Adrenal gland (tissue), 12 donors: ENCODE measurements around the gene CTNNBIP1. TPM values are rescaled to one million over a fixed set of nuclear protein-coding genes. Genes with fewer than 3 reads are reported as not detected.

Experiments used
- DNase-seq, 7 donors: peaks; one replicate each; pipeline ENCODE4 v3.0.0-alpha.2; 2019 to 2020
- H3K27ac ChIP-seq, 5 donors: fragments of 200-600 bp; sonication (generic) in 4 of 5; 1 replicate in 3 of 5; 2 replicates in 2 of 5; pipeline versions ENCODE4 v1.5.1 to v1.8.0; 2016 to 2020; ENCODE audit warnings: mild to moderate bottlenecking in 1 of 5
- H3K27me3 ChIP-seq: fragments of 200-600 bp; 2 replicates; pipeline ENCODE4 v1.8.0; 2021
- H3K36me3 ChIP-seq, 2 donors: fragments of 200-600 bp; replicated peaks in 1 of 2; 1 replicate in 1 of 2; 2 replicates in 1 of 2; pipeline versions ENCODE4 v1.5.1 to v1.8.0; 2018 to 2022
- H3K4me1 ChIP-seq, 2 donors: fragments of 200-600 bp; replicated peaks in 1 of 2; 1 replicate in 1 of 2; 2 replicates in 1 of 2; pipeline versions ENCODE4 v1.5.1 to v1.8.0; 2018 to 2021
- H3K4me3 ChIP-seq, 4 donors: fragments of 200-600 bp; sonication (generic) in 3 of 4; one replicate each; pipeline ENCODE4 v1.5.1; 2016 to 2018
- H3K9me3 ChIP-seq, 3 donors: fragments of 200-600 bp; sonication (generic) in 1 of 3; replicated peaks in 1 of 3; 1 replicate in 2 of 3; 2 replicates in 1 of 3; pipeline versions ENCODE4 v1.5.1 to v1.8.0; 2016 to 2021
- POLR2A ChIP-seq, 2 donors: fragments of 450-650 bp; IDR thresholded peaks; one replicate each; pipeline ENCODE4 v1.6.1; 2017; ENCODE audit warnings: antibody characterized with exemption in 2 of 2, mild to moderate bottlenecking in 2 of 2, moderate library complexity in 1 of 2
- WGBS, 4 donors: extraction: QIAGEN DNeasy Blood & Tissue Kit in 2 of 4; methylation state at CpG; one replicate each; pipeline versions ENCODE4 v1.1.5 to v1.1.7; 2013 to 2017; 5-methylcytosine and 5-hydroxymethylcytosine counted together
- intact Hi-C, 2 donors: fragments of 100-400 bp; cut with DNase I; formaldehyde crosslinking; loops; one replicate each; pipeline versions ENCODE4 v1.14.1 to v1.15.0; 2022 to 2023
- polyA plus RNA-seq, 3 donors: library from polyadenylated mRNA; stranded (reverse); fragments of 200-250 nt in 2 of 3; fragments of 350-450 nt in 1 of 3; fragmentation: Illumina TruSeq in 1 of 3; extraction: RNeasy Lipid Tissue Mini Kit (QIAGEN cat#74804) in 1 of 3; gene quantifications; one replicate each; pipeline ENCODE4 v1.2.3, GENCODE V29; 2013 to 2014
- total RNA-seq, 9 donors: library from RNA; depleted of rRNA in 4 of 9; stranded (reverse); fragments of >200 nt in 4 of 9; fragments of 120-200 nt in 1 of 9; fragmentation: NEBNext Ultra II Directional in 1 of 9; extraction: Animal tissue kit (Norgen Biotek cat#: 25700) in 1 of 9; gene quantifications; one replicate each; pipeline versions ENCODE4 v1.1.0 to v1.2.4, GENCODE V29; 2013 to 2023
- TF ChIP-seq, protein P1 (sequence below), 6 experiments: fragments of 450-650 bp in 4 of 6; fragments of 200-600 bp in 2 of 6; sonication (generic) in 1 of 6; IDR thresholded peaks; 1 replicate in 5 of 6; 2 replicates in 1 of 6; pipeline versions ENCODE4 v1.5.1 to v1.8.0; 2016 to 2021; ENCODE audit warnings: antibody characterized with exemption in 6 of 6, mild to moderate bottlenecking in 2 of 6, moderate library complexity in 1 of 6
- donor health status: healthy with polysubstance abuse.
- donor health status: Bipolar disorder and iron deficiency.
- donor health status: DM: yes; HTN: yes; CAD: no.
- donor health status: DM: no; HTN: no; CAD: no.
- donor health status: DM: no; HTN: no; CAD: no.
- donor health status: DM: yes; HTN: yes; CAD: no.

The CTNNBIP1 gene
- total and polyA plus RNA-seq, 12 donors = 6.8 to 26.9 (median 16.0) TPM

DNA sequence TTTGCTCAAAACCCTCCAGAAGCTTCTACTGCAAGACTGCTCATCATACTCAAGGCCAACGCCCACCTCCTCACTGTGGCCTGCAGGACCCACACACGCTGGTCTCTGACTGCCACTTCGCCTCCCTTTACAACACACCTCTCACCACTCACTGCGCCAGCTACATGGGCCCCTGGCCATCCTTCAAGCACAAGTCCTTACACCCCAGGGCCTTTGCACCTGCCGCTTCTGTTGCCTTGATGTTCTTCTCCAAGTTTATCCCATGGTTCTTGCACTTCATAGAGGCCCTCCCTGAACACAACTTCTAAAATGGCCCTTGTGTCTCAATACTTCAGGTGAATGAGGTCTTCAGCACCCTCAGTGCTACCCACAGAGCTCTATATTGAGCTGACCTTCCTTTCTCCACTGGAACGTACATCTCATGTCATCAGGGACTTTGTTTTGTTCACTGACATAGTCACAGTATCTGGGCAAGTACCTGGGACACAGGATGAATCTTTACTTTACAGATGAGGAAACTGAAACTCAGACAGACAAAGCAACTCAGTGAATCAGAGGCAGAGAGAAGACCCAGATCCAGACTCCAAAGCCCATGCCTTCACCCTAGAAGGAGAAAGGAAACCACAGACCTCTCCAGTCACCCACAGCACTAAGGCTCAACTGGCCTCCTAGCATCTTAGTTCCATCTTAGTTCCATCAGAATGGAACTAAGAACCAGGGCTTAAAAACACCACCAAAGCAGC, 51.6 kb downstream of the CTNNBIP1 start:
- H3K4me1 ChIP-seq = peaks cover 0 to 11% of the 10 kb centered on the region in 2 donors
- no peaks in the 10 kb centered on the region for H3K27me3 ChIP-seq
- WGBS, 4 donors = 95 to 98% (median 97%) methylated on average over 6 of the region's 6 CpGs
- no peak overlapping the region for H3K4me3 ChIP-seq
- no peaks in the 10 kb centered on the region for H3K36me3 ChIP-seq
- DNase-seq = no peak
- no peaks in the 10 kb centered on the region for H3K9me3 ChIP-seq
- intact Hi-C loops = no loop called here
- no peak overlapping the region for H3K27ac ChIP-seq
- TF ChIP-seq, protein P1, sequence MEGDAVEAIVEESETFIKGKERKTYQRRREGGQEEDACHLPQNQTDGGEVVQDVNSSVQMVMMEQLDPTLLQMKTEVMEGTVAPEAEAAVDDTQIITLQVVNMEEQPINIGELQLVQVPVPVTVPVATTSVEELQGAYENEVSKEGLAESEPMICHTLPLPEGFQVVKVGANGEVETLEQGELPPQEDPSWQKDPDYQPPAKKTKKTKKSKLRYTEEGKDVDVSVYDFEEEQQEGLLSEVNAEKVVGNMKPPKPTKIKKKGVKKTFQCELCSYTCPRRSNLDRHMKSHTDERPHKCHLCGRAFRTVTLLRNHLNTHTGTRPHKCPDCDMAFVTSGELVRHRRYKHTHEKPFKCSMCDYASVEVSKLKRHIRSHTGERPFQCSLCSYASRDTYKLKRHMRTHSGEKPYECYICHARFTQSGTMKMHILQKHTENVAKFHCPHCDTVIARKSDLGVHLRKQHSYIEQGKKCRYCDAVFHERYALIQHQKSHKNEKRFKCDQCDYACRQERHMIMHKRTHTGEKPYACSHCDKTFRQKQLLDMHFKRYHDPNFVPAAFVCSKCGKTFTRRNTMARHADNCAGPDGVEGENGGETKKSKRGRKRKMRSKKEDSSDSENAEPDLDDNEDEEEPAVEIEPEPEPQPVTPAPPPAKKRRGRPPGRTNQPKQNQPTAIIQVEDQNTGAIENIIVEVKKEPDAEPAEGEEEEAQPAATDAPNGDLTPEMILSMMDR (IDR thresholded peaks at IDR 0.05) = no peak
- TF ChIP-seq POLR2A (IDR thresholded peaks at IDR 0.05) = no peak

DNA sequence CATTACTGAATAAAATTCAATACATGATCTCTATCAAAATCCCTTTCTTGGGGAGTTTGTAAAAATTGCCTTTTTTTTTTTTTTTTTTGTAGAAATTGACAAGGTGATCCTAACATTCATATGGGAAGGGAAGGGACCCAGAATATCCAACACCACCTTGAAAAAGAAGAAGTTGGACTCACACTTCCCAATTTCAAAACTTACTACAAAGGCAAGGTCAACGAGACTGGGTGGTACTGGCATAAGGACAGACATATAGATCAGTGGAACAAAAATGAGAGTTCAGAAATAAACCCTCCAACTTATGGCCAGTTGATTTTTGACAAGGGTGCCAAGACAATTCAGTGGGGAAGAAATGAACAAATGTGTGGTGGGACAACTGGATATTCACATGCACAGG, 54.9 kb downstream of the CTNNBIP1 start:
- no peaks in the 10 kb centered on the region for H3K27me3 ChIP-seq
- H3K4me3 ChIP-seq = no peak overlapping the region
- TF ChIP-seq POLR2A (IDR thresholded peaks at IDR 0.05) = no peak
- TF ChIP-seq, protein P1 (IDR thresholded peaks at IDR 0.05) = no peak
- no peaks in the 10 kb centered on the region for H3K36me3 ChIP-seq
- H3K9me3 ChIP-seq = no peaks in the 10 kb centered on the region
- intact Hi-C loops = no loop called here
- no peak for DNase-seq
- H3K4me1 ChIP-seq = peaks cover 0 to 11% of the 10 kb centered on the region in 2 donors
- no peak overlapping the region for H3K27ac ChIP-seq
- WGBS, 4 donors = 56 to 78% (median 77%) methylated on average over 1 of the region's 1 CpG

DNA sequence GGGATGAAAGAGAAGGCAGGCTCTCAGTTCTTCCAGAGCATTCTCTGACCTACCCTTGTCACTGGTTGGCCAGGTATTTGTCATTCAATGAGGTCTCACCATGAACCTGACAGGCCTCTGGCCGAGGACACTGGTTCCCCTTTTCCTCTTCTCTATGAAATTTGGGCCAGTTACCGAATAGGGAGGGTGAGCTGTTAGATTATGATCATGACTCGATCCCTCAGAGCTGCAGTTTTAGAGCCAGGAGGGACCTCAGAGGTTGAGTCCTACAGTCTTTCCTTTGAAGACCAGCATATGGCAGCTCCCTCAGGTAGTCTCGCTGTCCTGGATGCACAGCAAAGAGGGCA, 56.8 kb downstream of the CTNNBIP1 start:
- TF ChIP-seq, protein P1 (IDR thresholded peaks at IDR 0.05) = no peak
- no peak for TF ChIP-seq POLR2A (IDR thresholded peaks at IDR 0.05)
- WGBS, 4 donors = 82 to 100% (median 95%) methylated on average over 3 to 4 of the region's 4 CpGs
- intact Hi-C loops = no loop called here
- Histone ChIP-seq H3K27me3 (no peaks in the 10 kb centered on the region), H3K36me3 (no peaks in the 10 kb centered on the region), H3K4me1 (peaks cover 1 to 7% of the 10 kb centered on the region in 2 donors), H3K27ac (peak overlapping the region in 1 of 5 donors; percentile 84), H3K9me3 (no peaks in the 10 kb centered on the region), H3K4me3 (no peak overlapping the region)
- DNase-seq = no peak

DNA sequence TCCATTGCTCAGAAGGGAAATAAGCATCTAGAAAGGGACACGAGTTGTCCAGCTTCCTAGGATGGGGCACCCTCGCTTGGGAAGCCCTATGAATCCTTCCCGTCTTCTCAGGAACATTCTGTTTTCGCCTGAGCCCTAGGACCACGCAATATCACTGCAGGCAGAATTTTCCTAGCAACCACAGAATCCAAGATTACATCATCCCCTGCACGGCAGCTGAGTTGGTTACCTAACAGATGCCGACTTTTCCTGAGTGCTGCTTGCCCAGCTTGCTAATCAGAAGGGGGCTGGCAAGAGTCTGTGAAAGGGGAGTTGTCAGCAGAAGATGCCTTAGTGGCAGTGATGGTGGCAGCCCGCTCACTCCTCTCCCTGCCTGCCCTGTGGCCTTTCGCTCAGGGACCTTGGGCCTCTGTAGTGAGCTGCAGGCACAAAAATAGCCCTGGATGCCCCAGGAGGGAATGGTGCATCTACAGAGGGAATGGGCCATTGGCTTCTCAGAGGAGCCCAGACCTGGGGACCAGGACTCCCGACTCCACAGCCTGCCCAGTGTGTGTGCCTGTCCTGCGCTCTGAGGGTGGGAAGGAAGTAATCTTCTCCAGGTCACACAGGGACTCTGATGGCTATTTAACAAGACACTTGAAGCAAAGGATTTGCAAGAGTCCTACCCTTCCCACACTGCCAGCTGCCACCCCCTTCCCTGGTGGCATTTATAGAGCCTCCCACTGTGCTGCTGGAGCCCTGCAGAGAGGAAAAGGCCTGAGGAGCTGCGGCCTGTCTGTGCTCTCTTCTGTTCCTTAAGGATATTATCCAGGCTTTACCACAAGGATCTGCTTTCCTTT, 57.4 kb downstream of the CTNNBIP1 start:
- H3K4me1 ChIP-seq = peaks cover 6 to 13% of the 10 kb centered on the region in 2 donors
- peak in 1 of 7 donors; percentile 89 for DNase-seq
- intact Hi-C loops = no loop called here

More for the DNA sequence above, 57.4 kb downstream of the CTNNBIP1 start:
- Histone ChIP-seq H3K27ac (peak overlapping the region in 1 of 5 donors; percentile 84), H3K36me3 (no peaks in the 10 kb centered on the region), H3K9me3 (no peaks in the 10 kb centered on the region), H3K4me3 (no peak overlapping the region), H3K27me3 (no peaks in the 10 kb centered on the region)
- WGBS, 4 donors = 82 to 86% (median 85%) methylated on average over 10 to 12 of the region's 12 CpGs
- TF ChIP-seq, protein P1 (IDR thresholded peaks at IDR 0.05) = no peak
- no peak for TF ChIP-seq POLR2A (IDR thresholded peaks at IDR 0.05)
